Colonic mucosa (tissue), 4 donors: ENCODE data around the gene ZIK1. TPM values are rescaled to one million over a fixed set of nuclear protein-coding genes. Genes with fewer than 3 reads are reported as not detected.
A peak's percentile ranks its signal among the peaks of the same experiment; 100 is the strongest.

Experiments
- DNase-seq: peaks from one replicate; pipeline ENCODE4 v3.0.0-alpha.2; 2020
- H3K27ac ChIP-seq: fragments of 200-600 bp; one replicate; pipeline ENCODE4 v1.8.0; 2021
- H3K27me3 ChIP-seq: fragments of 200-600 bp; one replicate; pipeline ENCODE4 v1.8.0; 2021
- H3K36me3 ChIP-seq: fragments of 200-600 bp; one replicate; pipeline ENCODE4 v1.8.0; 2021
- H3K4me1 ChIP-seq: fragments of 200-600 bp; one replicate; pipeline ENCODE4 v1.8.0; 2021; ENCODE audit warnings: mild to moderate bottlenecking
- H3K4me3 ChIP-seq: fragments of 200-600 bp; one replicate; pipeline ENCODE4 v1.8.0; 2021
- H3K9ac ChIP-seq, 2 donors: one replicate each; pipeline ENCODE4 v1.7.0; 2013; ENCODE audit warnings: control low read depth in 2 of 2, low read depth in 2 of 2, low read length in 2 of 2
- H3K9me3 ChIP-seq: fragments of 200-600 bp; one replicate; pipeline ENCODE4 v1.8.0; 2021
- intact Hi-C: fragments of 100-400 bp; cut with DNase I; formaldehyde crosslinking; loops from one replicate; pipeline ENCODE4 v1.14.1; 2022
- total RNA-seq, 2 donors: library from RNA; stranded (reverse); fragmentation: NEBNext Ultra II Directional in 1 of 2; extraction: Animal tissue kit (Norgen Biotek cat#: 25700) in 1 of 2; gene quantifications; one replicate each; pipeline ENCODE4 v1.2.1, GENCODE V29; 2021
- TF ChIP-seq, protein P1 (sequence below): fragments of 200-600 bp; IDR thresholded peaks from one replicate; pipeline ENCODE4 v1.8.0; 2022; ENCODE audit warnings: antibody characterized with exemption, mild to moderate bottlenecking
- donor health status: healthy.
- donor health status: DM: no; HTN: no; CAD: no.
- donor health status: DM: no; HTN: no; CAD: no.

The ZIK1 gene
- total RNA-seq, result 1 to 10 TPM; 1.3 to 1.8 TPM

DNA sequence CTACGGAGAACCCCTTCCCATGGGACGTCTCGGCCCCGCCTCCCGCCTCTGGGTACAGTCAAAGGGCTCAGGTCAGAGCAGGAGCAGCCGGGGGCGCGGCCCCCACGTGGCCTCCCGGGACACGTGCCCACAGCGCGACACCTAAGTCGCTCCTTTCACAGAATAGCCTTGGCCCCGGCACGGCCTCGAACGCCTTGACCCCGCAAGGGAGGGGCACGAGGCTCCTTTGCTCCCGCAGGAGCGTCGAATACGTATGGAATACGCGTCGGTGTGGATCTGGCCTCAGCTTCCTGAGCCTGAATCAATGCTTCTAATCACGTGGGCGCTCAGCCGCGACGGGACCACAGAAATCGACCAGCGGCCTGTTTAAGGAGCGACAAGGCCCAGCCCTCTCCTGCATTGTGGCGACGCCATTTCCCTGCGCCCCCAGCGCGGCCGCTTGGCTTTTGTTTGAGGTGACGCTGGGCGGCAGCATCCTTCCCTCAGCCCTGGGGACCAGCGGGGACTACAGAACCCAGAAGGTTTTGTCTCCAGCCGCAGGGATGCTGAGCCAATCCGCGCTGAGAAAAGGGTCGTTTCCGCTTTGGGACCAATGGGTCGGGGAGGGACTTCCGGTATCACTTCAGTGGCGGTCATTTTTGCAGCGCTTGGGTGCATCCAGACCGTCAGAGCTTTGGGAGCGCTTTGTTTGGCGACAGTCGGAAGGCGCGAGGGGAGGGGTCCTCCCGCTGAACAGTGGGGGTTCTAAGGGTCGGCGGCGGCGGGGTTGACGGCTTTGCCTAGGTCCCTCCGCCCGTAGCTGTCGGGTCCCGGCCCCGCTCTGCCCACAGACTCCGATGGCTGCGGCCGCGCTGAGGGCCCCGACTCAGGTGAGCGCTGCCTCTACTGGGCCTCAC is at the start of gene ZIK1:
ZIK1 (plus strand) TSS at position 625 of the 896 bp plus-strand sequence; CDS start at position 837, 212 bp downstream.
- H3K4me3 ChIP-seq, result peak within 1 kb of the TSS; percentile 45
- no peaks in the 10 kb centered on the region for H3K4me1 ChIP-seq
- H3K36me3 ChIP-seq, result no peaks in the 10 kb centered on the region
- no peaks in the 10 kb centered on the region for H3K9me3 ChIP-seq
- no peak within 1 kb of the TSS for H3K27ac ChIP-seq
- peak; percentile 86 for DNase-seq
- TF ChIP-seq, protein P1, sequence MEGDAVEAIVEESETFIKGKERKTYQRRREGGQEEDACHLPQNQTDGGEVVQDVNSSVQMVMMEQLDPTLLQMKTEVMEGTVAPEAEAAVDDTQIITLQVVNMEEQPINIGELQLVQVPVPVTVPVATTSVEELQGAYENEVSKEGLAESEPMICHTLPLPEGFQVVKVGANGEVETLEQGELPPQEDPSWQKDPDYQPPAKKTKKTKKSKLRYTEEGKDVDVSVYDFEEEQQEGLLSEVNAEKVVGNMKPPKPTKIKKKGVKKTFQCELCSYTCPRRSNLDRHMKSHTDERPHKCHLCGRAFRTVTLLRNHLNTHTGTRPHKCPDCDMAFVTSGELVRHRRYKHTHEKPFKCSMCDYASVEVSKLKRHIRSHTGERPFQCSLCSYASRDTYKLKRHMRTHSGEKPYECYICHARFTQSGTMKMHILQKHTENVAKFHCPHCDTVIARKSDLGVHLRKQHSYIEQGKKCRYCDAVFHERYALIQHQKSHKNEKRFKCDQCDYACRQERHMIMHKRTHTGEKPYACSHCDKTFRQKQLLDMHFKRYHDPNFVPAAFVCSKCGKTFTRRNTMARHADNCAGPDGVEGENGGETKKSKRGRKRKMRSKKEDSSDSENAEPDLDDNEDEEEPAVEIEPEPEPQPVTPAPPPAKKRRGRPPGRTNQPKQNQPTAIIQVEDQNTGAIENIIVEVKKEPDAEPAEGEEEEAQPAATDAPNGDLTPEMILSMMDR, result no peak
- intact Hi-C loops, result no loop called here
- peak within 1 kb of the TSS in 1 of 2 donors; percentile 35 for H3K9ac ChIP-seq
- no peaks in the 10 kb centered on the region for H3K27me3 ChIP-seq

DNA sequence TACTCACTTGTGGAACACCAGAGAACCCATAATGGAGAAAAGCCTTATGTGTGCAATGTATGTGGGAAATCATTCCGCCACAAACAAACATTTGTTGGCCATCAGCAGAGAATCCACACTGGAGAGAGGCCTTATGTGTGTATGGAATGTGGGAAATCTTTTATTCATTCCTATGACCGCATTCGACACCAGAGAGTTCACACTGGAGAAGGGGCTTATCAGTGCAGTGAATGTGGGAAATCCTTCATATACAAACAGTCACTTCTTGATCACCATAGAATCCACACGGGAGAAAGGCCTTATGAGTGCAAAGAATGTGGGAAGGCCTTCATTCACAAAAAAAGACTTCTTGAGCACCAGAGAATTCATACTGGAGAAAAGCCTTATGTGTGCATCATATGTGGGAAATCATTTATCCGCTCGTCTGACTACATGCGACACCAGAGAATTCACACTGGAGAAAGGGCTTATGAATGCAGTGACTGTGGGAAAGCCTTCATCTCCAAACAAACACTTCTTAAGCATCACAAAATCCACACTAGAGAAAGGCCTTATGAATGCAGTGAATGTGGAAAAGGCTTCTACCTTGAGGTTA is 45.9 kb upstream of the ZIK1 start:
- TF ChIP-seq, protein P1, result no peak
- intact Hi-C loops, result no loop called here
- Histone ChIP-seq H3K27me3 (no peaks in the 10 kb centered on the region), H3K9me3 (peaks cover 23% of the 10 kb centered on the region), H3K9ac (no peak overlapping the region), H3K27ac (no peak overlapping the region), H3K36me3 (peaks cover 11% of the 10 kb centered on the region), H3K4me3 (no peak overlapping the region), H3K4me1 (no peaks in the 10 kb centered on the region)
- no peak for DNase-seq

DNA sequence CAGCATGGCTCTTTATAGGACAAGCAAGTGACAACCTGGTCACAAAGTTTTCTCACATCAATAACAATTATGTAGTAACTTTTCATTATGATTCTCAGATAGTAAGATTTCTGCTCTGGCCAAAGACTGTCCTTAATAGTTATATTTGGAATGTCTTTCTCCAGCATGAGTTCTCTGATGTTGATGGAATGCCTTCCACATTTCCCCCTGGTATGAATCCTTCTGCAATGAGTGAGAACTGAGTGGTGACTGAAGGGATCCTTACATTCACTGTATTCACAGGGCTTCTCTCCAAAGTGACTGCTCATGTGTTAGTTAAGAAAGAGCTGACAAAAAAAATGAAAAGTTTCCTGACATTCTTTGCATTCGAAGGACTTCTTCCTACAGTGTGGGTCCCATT is 37.4 kb upstream of the ZIK1 start:
- Histone ChIP-seq H3K36me3 (peaks cover 11% of the 10 kb centered on the region), H3K4me3 (no peak overlapping the region), H3K27ac (no peak overlapping the region), H3K9ac (no peak overlapping the region), H3K27me3 (no peaks in the 10 kb centered on the region), H3K9me3 (peaks cover 11% of the 10 kb centered on the region), H3K4me1 (no peaks in the 10 kb centered on the region)
- no peak for DNase-seq
- intact Hi-C loops, result no loop called here
- TF ChIP-seq, protein P1, result no peak

DNA sequence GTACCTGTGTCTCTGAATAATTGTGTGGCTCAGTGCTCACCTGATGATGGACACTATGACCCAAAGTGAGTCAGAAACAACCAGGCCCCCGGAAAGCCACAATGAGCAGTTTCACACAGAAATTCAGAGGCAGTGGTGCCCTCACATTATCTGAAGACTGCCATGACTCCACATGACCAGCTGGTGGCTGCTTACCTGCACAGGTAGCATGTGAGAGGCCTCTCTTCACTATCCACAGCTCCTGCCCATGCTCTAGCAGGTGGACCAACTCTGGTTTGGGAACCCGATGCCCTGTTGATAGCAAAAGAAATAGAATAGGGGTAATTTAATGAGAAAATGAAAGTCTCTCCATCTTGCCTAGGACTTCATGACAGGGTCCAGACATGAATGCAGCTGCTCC is 31.5 kb upstream of the ZIK1 start:
- intact Hi-C loops, result no loop called here
- Histone ChIP-seq H3K27me3 (no peaks in the 10 kb centered on the region), H3K4me1 (no peaks in the 10 kb centered on the region), H3K9me3 (peaks cover 9% of the 10 kb centered on the region), H3K9ac (no peak overlapping the region), H3K4me3 (no peak overlapping the region), H3K36me3 (peaks cover 5% of the 10 kb centered on the region), H3K27ac (no peak overlapping the region)
- no peak for DNase-seq
- TF ChIP-seq, protein P1, result no peak

DNA sequence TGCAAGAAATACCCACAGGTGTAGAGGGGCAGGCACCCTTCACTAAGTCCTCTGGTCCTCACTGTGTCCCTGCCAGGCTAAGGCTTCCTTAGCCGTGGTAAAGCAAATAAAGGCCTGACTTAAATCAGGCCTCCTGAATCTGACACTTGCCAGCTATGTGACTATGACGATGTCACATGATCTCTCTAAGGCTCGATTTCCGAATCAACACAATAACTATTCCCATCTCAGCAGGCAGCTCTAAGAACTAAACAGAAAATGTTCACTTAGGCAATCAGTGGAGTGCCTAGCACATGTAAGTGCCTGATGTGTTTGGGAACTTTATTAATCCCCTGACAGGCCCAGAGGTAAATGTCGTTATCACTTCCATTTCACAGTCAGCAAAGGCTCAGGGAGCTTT is 26.3 kb upstream of the ZIK1 start:
- H3K4me3 ChIP-seq, result no peak overlapping the region
- H3K27ac ChIP-seq, result no peak overlapping the region
- H3K4me1 ChIP-seq, result no peaks in the 10 kb centered on the region
- TF ChIP-seq, protein P1, result no peak
- intact Hi-C loops, result no loop called here
- H3K9me3 ChIP-seq, result peaks cover 4% of the 10 kb centered on the region
- H3K36me3 ChIP-seq, result no peaks in the 10 kb centered on the region
- no peak for DNase-seq
- H3K27me3 ChIP-seq, result no peaks in the 10 kb centered on the region
- no peak overlapping the region for H3K9ac ChIP-seq
